Ascending aorta (tissue), 2 donors: ENCODE results near the gene SALL1. TPM values are rescaled to one million over a fixed set of nuclear protein-coding genes. Genes with fewer than 3 reads are reported as not detected.

Experiments used
- DNase-seq, 2 donors: peaks; one replicate each; pipeline ENCODE4 v3.0.0-alpha.2; 2019; ENCODE audit warnings: low spot score in 2 of 2
- H3K27ac ChIP-seq, 2 donors: fragments of 200-600 bp; sonication (generic); one replicate each; pipeline ENCODE4 v1.5.1; 2016 to 2017; ENCODE audit warnings: mild to moderate bottlenecking in 1 of 2
- H3K27me3 ChIP-seq: fragments of 200-600 bp; sonication (generic); one replicate; pipeline ENCODE4 v1.5.1; 2017
- H3K36me3 ChIP-seq, 2 donors: fragments of 200-600 bp; sonication (generic); one replicate each; pipeline ENCODE4 v1.5.1; 2016
- H3K4me1 ChIP-seq, 2 donors: fragments of 200-600 bp; sonication (generic); one replicate each; pipeline ENCODE4 v1.5.1; 2016 to 2017; ENCODE audit warnings: mild to moderate bottlenecking in 1 of 2
- H3K4me3 ChIP-seq, 2 donors: fragments of 200-600 bp; sonication (generic); one replicate each; pipeline ENCODE4 v1.5.1; 2016 to 2017; ENCODE audit warnings: mild to moderate bottlenecking in 1 of 2
- H3K9me3 ChIP-seq, 2 donors: fragments of 200-600 bp; sonication (generic); one replicate each; pipeline ENCODE4 v1.5.1; 2016
- intact Hi-C: fragments of 100-400 bp; cut with DNase I; formaldehyde crosslinking; loops from one replicate; pipeline ENCODE4 v1.15.1; 2023
- total RNA-seq: library from RNA; depleted of rRNA; stranded (reverse); fragments of >200 nt; gene quantifications from one replicate; pipeline ENCODE4 v1.1.0, GENCODE V29; 2016
- TF ChIP-seq, protein P1 (sequence below), 3 experiments: fragments of 200-600 bp in 2 of 3; fragments of 450-650 bp in 1 of 3; sonication (generic) in 2 of 3; IDR thresholded peaks; one replicate each; pipeline ENCODE4 v1.5.1; 2016 to 2019; ENCODE audit warnings: antibody characterized with exemption in 3 of 3, mild to moderate bottlenecking in 1 of 3, moderate library complexity in 1 of 3

Gene SALL1
- total RNA-seq, 1 donor from 2014 or later = not detected

DNA sequence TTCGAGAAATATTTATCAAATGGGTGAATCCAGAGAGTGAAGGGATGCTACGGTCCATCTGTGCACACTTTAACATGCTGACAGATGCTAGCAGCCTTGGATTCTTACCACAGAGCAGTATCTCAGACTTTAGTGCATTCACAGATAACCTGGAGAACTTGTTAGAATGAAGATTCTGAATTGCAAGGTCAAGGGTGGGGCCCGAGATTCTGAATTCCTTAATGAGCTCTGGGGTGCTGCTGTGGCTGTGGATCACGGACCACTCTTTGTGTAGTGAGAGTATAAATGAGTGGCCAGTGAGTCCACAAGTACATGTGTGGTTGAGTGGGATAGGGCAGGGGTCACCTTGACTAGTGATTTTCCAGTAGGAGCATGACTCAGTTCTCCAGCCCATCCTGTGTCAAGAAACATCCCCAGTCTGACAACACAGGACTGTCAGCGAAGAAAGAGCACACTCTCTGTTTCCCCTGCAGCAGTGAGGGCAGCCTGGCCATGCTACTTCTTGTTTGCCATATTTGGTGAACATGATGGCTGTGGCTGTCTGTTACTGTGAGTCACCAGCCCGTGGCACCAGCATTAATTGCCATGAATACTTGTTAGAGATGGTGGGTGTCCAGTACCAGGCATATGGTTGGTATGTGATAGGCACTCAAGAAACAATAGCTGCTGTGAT lies 13.0 kb upstream of the SALL1 start:
- TF ChIP-seq, protein P1, sequence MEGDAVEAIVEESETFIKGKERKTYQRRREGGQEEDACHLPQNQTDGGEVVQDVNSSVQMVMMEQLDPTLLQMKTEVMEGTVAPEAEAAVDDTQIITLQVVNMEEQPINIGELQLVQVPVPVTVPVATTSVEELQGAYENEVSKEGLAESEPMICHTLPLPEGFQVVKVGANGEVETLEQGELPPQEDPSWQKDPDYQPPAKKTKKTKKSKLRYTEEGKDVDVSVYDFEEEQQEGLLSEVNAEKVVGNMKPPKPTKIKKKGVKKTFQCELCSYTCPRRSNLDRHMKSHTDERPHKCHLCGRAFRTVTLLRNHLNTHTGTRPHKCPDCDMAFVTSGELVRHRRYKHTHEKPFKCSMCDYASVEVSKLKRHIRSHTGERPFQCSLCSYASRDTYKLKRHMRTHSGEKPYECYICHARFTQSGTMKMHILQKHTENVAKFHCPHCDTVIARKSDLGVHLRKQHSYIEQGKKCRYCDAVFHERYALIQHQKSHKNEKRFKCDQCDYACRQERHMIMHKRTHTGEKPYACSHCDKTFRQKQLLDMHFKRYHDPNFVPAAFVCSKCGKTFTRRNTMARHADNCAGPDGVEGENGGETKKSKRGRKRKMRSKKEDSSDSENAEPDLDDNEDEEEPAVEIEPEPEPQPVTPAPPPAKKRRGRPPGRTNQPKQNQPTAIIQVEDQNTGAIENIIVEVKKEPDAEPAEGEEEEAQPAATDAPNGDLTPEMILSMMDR (IDR thresholded peaks at IDR 0.05) = no peak
- no peaks in the 10 kb centered on the region for H3K27me3 ChIP-seq
- H3K27ac ChIP-seq = no peak overlapping the region
- no peaks in the 10 kb centered on the region for H3K9me3 ChIP-seq
- H3K4me3 ChIP-seq = no peak overlapping the region
- H3K36me3 ChIP-seq = no peaks in the 10 kb centered on the region
- H3K4me1 ChIP-seq = no peaks in the 10 kb centered on the region
- intact Hi-C loops = no loop called here
- DNase-seq = no peak

DNA sequence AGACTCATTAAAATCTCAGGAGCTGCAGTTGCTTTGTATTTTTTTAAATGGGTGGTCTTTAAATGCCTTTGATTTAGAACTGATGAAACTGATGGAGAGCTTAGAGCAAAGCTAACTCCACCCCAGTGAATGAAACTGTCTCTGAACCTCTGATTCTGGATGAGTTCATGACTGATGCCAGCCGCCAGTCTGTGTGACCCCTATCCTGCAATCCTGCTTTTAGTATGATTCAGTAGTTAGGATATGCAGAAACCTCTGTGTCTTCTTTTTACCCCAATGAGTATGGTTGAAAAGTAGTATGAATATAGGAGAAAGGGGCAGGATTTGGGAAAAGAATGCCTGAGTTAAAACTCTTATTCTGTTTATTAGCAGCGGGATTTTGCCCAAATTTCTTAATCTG lies 12.3 kb upstream of the SALL1 start:
- intact Hi-C loops = no loop called here
- no peak for DNase-seq
- Histone ChIP-seq H3K27me3 (no peaks in the 10 kb centered on the region), H3K9me3 (no peaks in the 10 kb centered on the region), H3K36me3 (no peaks in the 10 kb centered on the region), H3K4me1 (no peaks in the 10 kb centered on the region), H3K27ac (no peak overlapping the region), H3K4me3 (no peak overlapping the region)
- TF ChIP-seq, protein P1 (IDR thresholded peaks at IDR 0.05) = no peak

DNA sequence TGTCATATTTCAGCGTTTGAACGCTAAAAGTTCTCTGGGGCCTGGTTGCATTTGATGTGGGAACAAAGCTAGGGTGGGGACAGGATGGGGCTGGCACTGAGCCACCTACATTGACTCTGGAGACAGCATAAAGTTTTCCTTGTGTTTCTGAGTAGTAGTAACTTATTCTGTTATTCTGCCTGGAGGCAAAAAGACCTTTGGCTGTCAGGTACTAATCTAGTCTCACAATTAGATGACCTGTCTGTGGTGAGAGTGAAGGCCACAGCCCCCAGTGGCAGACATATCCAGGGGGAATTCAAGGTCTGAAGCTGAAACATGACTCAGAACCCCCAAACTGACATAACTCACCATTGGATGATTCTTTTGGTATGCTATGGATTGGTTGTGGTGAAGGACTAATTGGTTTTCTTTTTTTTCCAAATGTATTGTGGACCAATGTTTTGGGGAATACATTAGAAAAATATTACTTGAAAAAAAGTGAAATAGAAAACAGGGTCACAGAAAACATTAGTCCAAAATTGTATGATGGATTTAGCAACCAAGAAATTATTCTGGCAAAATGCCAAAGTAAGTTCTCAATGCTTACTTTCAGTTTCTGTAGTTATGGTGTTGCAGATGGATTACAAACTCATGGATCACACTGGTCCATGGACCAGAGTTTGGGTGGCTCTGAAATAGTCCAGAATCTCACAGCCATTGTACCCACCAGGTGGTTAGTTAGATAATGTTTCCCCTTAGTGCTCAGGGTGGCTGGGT lies 10.5 kb upstream of the SALL1 start:
- Histone ChIP-seq H3K9me3 (no peaks in the 10 kb centered on the region), H3K27ac (no peak overlapping the region), H3K27me3 (no peaks in the 10 kb centered on the region), H3K4me3 (no peak overlapping the region), H3K4me1 (no peaks in the 10 kb centered on the region), H3K36me3 (no peaks in the 10 kb centered on the region)
- DNase-seq = no peak
- intact Hi-C loops = no loop called here
- TF ChIP-seq, protein P1 (IDR thresholded peaks at IDR 0.05) = no peak

DNA sequence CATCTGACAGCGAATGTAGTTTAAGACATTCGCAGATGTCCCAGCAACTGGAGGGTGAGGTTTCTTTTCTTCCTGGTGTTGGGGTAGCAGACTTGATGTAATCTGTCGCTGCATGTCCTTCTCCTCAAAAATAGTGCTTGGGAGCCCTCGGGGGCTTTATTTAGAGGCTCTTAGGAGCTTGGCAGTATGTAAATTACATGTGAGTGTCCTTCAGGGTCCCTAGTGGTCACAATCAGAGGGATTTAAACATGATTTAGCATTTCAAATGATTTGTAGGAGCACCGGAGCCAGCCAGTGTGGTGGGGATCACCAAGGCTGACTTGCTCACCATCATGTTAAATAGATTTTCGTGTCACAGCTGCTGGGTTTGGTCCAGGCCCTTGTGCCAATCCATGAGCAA lies 8.8 kb upstream of the SALL1 start:
- DNase-seq = no peak
- no peaks in the 10 kb centered on the region for H3K27me3 ChIP-seq
- no peaks in the 10 kb centered on the region for H3K4me1 ChIP-seq
- no peaks in the 10 kb centered on the region for H3K9me3 ChIP-seq
- intact Hi-C loops = no loop called here
- H3K36me3 ChIP-seq = no peaks in the 10 kb centered on the region
- H3K4me3 ChIP-seq = no peak overlapping the region
- no peak overlapping the region for H3K27ac ChIP-seq
- TF ChIP-seq, protein P1 (IDR thresholded peaks at IDR 0.05) = no peak

DNA sequence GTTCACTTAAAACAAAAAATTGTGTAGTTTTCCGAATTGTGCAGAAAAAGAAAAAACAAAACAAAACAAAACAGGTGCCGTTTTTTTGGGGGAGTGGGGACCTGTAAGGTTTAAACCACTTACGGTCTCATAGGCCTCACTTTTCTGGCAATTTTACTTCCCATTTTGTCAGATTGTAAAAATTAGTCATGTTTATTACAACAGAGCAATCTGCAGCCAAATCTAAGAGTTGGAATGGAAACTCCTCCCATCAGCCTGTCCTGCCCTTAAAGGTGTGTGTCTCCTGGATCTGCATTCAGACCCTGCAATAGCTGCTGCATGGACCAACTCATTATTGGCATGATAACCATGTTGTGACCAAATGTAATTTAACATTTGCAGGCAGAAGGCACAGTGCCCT lies 8.2 kb upstream of the SALL1 start:
- Histone ChIP-seq H3K4me3 (no peak overlapping the region), H3K9me3 (no peaks in the 10 kb centered on the region), H3K27me3 (no peaks in the 10 kb centered on the region), H3K4me1 (no peaks in the 10 kb centered on the region), H3K36me3 (no peaks in the 10 kb centered on the region), H3K27ac (no peak overlapping the region)
- TF ChIP-seq, protein P1 (IDR thresholded peaks at IDR 0.05) = no peak
- intact Hi-C loops = no loop called here
- DNase-seq = no peak
